Neural cell (in vitro differentiated cells): ENCODE results near the gene SPANXD. TPM values are rescaled to one million over a fixed set of nuclear protein-coding genes. Genes with fewer than 3 reads are reported as not detected.
"Not testable (repeated sequence)": the region's sequence is repeated elsewhere in the genome, so short reads cannot be mapped to it uniquely, and the experiment has no call there.

Experiments
- H2AFZ ChIP-seq: fragments of 200-600, 300-800 bp; sonication (generic), shearing (Covaris generic); 2 replicates; pipeline ENCODE4 v1.6.0; 2014; ENCODE audit warnings: low read depth, mild to moderate bottlenecking, antibody characterized with exemption, low read length, moderate library complexity
- H3F3A ChIP-seq: fragments of 200-600 bp; shearing (Covaris generic); 2 replicates; pipeline ENCODE4 v1.6.1; 2016; ENCODE audit warnings: mild to moderate bottlenecking, moderate library complexity, mixed read lengths, antibody characterized with exemption, low read length; ENCODE audit not compliant: insufficient read depth, poor library complexity, severe bottlenecking
- H3K27ac ChIP-seq: fragments of 200-600, 300-800 bp; sonication (generic), shearing (Covaris generic); 2 replicates; pipeline ENCODE4 v1.5.1; 2014; ENCODE audit warnings: mild to moderate bottlenecking, low read length, moderate library complexity
- H3K27me3 ChIP-seq: fragments of 300-800, 200-600 bp; sonication (generic), shearing (Covaris generic); 2 replicates; pipeline ENCODE4 v1.6.0; 2014; ENCODE audit warnings: mild to moderate bottlenecking, low read depth, low read length, moderate library complexity; ENCODE audit not compliant: insufficient read depth
- H3K36me3 ChIP-seq: fragments of 300-800, 200-600 bp; sonication (generic), shearing (Covaris generic); 2 replicates; pipeline ENCODE4 v1.5.1; 2014; ENCODE audit warnings: mild to moderate bottlenecking, antibody characterized with exemption, low read length, moderate library complexity; ENCODE audit not compliant: insufficient read depth
- H3K4me2 ChIP-seq: fragments of 300-800, 200-600 bp; sonication (generic), shearing (Covaris generic); 2 replicates; pipeline ENCODE4 v1.6.0; 2014; ENCODE audit warnings: mild to moderate bottlenecking, low read length
- H3K4me3 ChIP-seq: fragments of 300-800, 200-600 bp; sonication (generic), shearing (Covaris generic); 2 replicates; pipeline ENCODE4 v1.5.1; 2014; ENCODE audit warnings: mild to moderate bottlenecking, low read length, moderate library complexity
- H3K79me2 ChIP-seq: fragments of 200-600 bp; shearing (Covaris generic); replicated peaks from 2 replicates; pipeline ENCODE4 v1.6.0; 2014; ENCODE audit warnings: mild to moderate bottlenecking, low read length, moderate library complexity; ENCODE audit not compliant: insufficient read depth
- H3K9ac ChIP-seq: fragments of 300-800, 200-600 bp; sonication (generic), shearing (Covaris generic); 2 replicates; pipeline ENCODE4 v1.6.1; 2016; ENCODE audit warnings: mild to moderate bottlenecking, low read length, mixed read lengths
- H3K9me2 ChIP-seq: fragments of 200-600 bp; shearing (Covaris generic); 2 replicates; pipeline ENCODE4 v1.6.1; 2016; ENCODE audit warnings: mild to moderate bottlenecking, low read length, mixed read lengths; ENCODE audit not compliant: insufficient read depth
- H3K9me3 ChIP-seq: fragments of 200-600, 300-800 bp; sonication (generic), shearing (Covaris generic); 2 replicates; pipeline ENCODE4 v1.6.1; 2016; ENCODE audit warnings: mild to moderate bottlenecking, mixed run types, low read length, moderate library complexity, mixed read lengths
- H4K20me1 ChIP-seq: fragments of 200-600 bp; shearing (Covaris generic); 2 replicates; pipeline ENCODE4 v1.6.1; 2016; ENCODE audit warnings: mild to moderate bottlenecking, mixed run types; ENCODE audit not compliant: insufficient read depth
- CTCF ChIP-seq: fragments of 450-650 bp; IDR thresholded peaks from 2 replicates; pipeline ENCODE4 v1.5.1; 2014; ENCODE audit warnings: antibody characterized with exemption, mild to moderate bottlenecking, moderate library complexity; ENCODE audit not compliant: poor library complexity, severe bottlenecking
- EP300 ChIP-seq: fragments of 450-650 bp; conservative IDR thresholded peaks from 2 replicates; pipeline ENCODE4 v1.6.1; 2014; ENCODE audit warnings: antibody characterized with exemption, mild to moderate bottlenecking, moderate library complexity; ENCODE audit not compliant: poor library complexity, severe bottlenecking
- EZH2 ChIP-seq: fragments of 200-600, 300-800 bp; shearing (Covaris generic), sonication (generic); IDR thresholded peaks from 2 replicates; pipeline ENCODE4 v1.6.1; 2014; ENCODE audit warnings: antibody characterized with exemption, low read length, borderline replicate concordance, mild to moderate bottlenecking; ENCODE audit not compliant: insufficient read depth, poor library complexity, severe bottlenecking
- MXI1 ChIP-seq: fragments of 450-650 bp; conservative IDR thresholded peaks from 2 replicates; pipeline ENCODE4 v1.6.1; 2014; ENCODE audit warnings: antibody characterized with exemption, mild to moderate bottlenecking; ENCODE audit not compliant: poor library complexity, severe bottlenecking
- POLR2AphosphoS5 ChIP-seq: IDR thresholded peaks from 2 replicates; pipeline ENCODE4 v1.6.1; 2012
- RAD21 ChIP-seq: fragments of 450-650 bp; conservative IDR thresholded peaks from 2 replicates; pipeline ENCODE4 v1.6.1; 2014; ENCODE audit warnings: antibody characterized with exemption, mild to moderate bottlenecking, moderate library complexity
- REST ChIP-seq: IDR thresholded peaks from 2 replicates; pipeline ENCODE4 v1.6.1; 2012; ENCODE audit warnings: borderline replicate concordance
- SMC3 ChIP-seq: fragments of 450-650 bp; conservative IDR thresholded peaks from 2 replicates; pipeline ENCODE4 v1.6.1; 2014; ENCODE audit warnings: antibody characterized with exemption, mild to moderate bottlenecking, moderate library complexity; ENCODE audit not compliant: poor library complexity
- TAF1 ChIP-seq: IDR thresholded peaks from 2 replicates; pipeline ENCODE4 v1.6.1; 2012; ENCODE audit warnings: low read depth
- polyA minus RNA-seq: library from RNA; depleted of rRNA, polyadenylated mRNA; stranded (reverse); fragments of >200 nt; gene quantifications from 2 replicates; pipeline ENCODE4 v1.2.3, GENCODE V29; 2014
- polyA plus RNA-seq: library from polyadenylated mRNA; depleted of rRNA; stranded (reverse); fragments of >200 nt; gene quantifications from 2 replicates; pipeline ENCODE4 v1.2.3, GENCODE V29; 2014

Gene SPANXD
- polyA plus RNA-seq (not detected in 2 replicates), polyA minus RNA-seq (not detected in 2 replicates)

GRCh38 chrX:141698639-141699038, at the start of gene SPANXD:
Gene SPANXD, minus strand, starts transcription at chrX:141698739. Its CDS starts 334 bp downstream, at chrX:141698405.
- H2AFZ ChIP-seq, H3K9me2 ChIP-seq, H3K27me3 ChIP-seq, H3K4me3 ChIP-seq, H3K36me3 ChIP-seq, H3F3A ChIP-seq, H3K27ac ChIP-seq, H3K9me3 ChIP-seq, H3K4me2 ChIP-seq, H3K79me2 ChIP-seq, H4K20me1 ChIP-seq, H3K9ac ChIP-seq: not testable (repeated sequence)

GRCh38 chrX:141742666-141743065, 44.1 kb upstream of the SPANXD start:
- Histone ChIP-seq H3K79me2 (no peaks in the 10 kb centered on the region), H3K9ac (no peak overlapping the region), H3K9me3 (no peaks in the 10 kb centered on the region), H3F3A (no peaks in the 10 kb centered on the region), H3K9me2 (no peaks in the 10 kb centered on the region), H2AFZ (no peak overlapping the region), H3K36me3 (no peaks in the 10 kb centered on the region), H3K27me3 (no peaks in the 10 kb centered on the region), H4K20me1 (no peaks in the 10 kb centered on the region), H3K4me3 (no peak overlapping the region), H3K4me2 (no peak overlapping the region), H3K27ac (no peak overlapping the region)
- TF ChIP-seq RAD21, result no peak
- TF ChIP-seq POLR2AphosphoS5, result no peak
- TF ChIP-seq EZH2, result no peak
- no peak for TF ChIP-seq REST
- no peak for TF ChIP-seq EP300
- TF ChIP-seq SMC3, result no peak
- TF ChIP-seq TAF1, result no peak
- TF ChIP-seq CTCF, result no peak
- no peak for TF ChIP-seq MXI1

- H3K27ac ChIP-seq, result no peak overlapping the region
- H3F3A ChIP-seq, result no peaks in the 10 kb centered on the region
- no peak overlapping the region for H3K4me3 ChIP-seq
- no peaks in the 10 kb centered on the region for H3K9me3 ChIP-seq
- no peaks in the 10 kb centered on the region for H4K20me1 ChIP-seq
- no peak overlapping the region for H3K9ac ChIP-seq
- no peak for TF ChIP-seq EZH2
- no peak for TF ChIP-seq SMC3
- TF ChIP-seq EP300, result no peak
- TF ChIP-seq POLR2AphosphoS5, result no peak
- H3K36me3 ChIP-seq, result no peaks in the 10 kb centered on the region
- no peak overlapping the region for H3K4me2 ChIP-seq
- H3K27me3 ChIP-seq, result no peaks in the 10 kb centered on the region
- no peaks in the 10 kb centered on the region for H3K9me2 ChIP-seq
- H3K79me2 ChIP-seq, result no peaks in the 10 kb centered on the region
- no peak overlapping the region for H2AFZ ChIP-seq
Observed at GRCh38 chrX:141736656-141737055, 38.1 kb upstream of the SPANXD start.
